GM19035 (cell line): Measurements from ENCODE around the gene ADAMTS12.

Experiments
- ATAC-seq: cut with Tn5 transposase; IDR thresholded peaks from one replicate; pipeline ENCODE4 v1.9.1; 2021; ENCODE audit not compliant: unreplicated experiment

ADAMTS12 gene

DNA sequence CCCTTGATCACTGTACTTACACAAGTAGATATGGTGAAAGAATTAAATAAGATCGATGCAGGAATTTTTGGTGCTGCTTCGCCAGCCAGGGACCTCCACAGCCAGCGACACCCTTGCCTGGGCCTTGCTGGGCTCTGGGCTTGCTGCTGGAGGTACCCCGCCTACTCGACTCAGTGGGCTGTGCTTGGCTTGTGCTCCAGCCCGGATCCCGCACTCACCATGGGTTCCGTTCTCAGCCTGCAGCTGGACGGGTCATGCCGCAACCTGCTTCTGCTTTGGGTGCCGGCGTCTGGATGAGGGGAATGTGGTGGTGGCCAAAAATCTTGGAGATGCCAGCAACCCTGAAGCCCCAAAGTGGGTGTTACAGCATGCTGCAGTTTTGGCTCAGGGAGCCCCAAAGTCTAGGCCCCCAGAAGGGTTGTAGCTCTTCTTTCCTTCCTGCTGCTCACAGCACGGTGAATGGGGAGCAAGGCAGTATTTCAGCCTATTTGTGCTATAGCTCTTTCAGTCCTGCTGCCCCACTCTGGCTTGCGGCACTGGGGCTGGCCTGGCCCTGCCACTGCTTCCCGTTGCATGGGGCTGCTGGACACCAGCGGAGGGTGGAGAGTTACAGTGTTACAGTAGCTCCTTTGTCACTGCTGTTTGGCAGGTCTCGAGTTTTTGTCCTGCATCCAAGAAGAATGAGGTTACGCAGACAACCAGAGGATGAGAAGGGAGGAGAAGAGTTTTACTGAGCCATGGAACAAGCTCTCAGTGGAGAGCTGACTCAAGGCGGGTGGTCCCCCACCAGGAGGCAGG lies 403.0 kb downstream of the ADAMTS12 start:
- ATAC-seq, result no peak

DNA sequence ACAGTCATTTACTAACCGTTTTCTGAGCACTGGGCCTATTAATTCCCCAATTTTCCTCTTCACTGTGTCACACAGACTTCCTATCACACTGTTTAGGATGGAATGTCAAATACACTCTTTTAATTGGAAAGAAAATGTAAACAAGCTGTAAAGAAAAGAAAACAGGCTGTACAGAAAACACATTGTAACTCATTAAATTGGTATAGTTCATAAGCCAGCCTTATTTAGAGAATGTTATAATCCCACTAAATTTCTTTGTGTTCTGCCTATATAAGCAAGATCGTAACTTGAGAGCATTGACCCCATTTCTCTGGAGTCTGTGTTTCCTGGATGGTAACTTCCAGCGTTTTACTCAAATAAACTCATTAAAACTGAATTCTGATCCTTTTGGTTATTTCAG lies 404.6 kb downstream of the ADAMTS12 start:
- no peak for ATAC-seq

DNA sequence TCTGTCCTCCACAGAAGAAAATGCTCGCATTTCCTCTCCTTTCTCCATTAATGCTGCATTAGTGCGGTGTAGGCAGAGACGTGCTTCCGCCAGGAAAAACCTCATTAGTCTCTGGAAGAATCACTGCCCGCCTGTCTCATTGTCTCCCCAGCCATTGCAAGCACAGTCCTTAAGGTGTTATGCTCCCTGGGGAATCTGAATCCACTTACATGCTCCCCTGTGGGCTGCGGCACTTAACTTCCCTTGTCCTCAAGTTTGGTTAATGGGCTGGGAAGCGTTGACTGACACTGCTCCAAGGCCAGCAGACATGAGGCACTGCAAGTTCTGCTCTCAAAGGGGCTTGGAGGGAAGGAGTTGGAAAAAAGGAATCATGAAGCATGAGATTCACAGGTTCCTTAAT lies 409.5 kb downstream of the ADAMTS12 start:
- ATAC-seq, result no peak

DNA sequence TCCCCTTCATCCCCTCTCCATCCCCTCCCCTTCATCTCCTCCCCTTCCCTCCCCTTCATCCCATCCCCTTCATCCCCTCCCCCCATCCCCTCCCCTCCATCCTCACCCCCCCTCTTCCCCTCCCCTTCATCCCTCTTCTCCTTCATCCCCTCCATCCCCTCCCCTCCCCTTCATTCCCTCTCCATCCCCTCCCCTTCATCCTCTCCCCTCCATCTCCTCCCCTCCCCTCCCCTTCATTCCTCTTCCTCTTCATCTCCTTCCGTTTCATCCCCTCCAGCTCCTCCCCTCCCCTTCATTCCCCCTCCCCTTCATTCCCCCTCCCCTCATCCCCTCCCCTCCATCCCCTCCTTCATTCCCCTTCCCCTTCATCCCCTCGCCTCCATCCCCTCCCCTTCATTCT lies 410.9 kb downstream of the ADAMTS12 start:
- no peak for ATAC-seq

DNA sequence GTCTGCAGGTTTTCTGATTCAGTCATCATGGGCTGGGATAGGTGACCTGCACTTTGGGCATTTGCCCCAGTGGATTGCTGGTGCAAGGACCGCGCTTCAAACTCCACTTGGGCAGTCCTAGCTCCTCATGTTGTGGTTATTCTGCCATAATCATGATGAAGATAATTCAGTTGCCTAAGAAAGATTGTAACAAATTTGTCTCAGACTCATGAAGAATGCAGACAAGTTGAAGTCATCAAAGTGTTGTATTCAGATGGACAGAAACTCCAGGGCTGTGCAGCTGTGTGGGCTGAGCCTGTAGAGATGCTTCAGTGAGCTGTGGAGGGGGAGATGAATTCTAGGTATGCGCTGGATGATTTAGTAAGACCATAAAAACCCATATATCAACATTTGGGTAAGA lies 412.5 kb downstream of the ADAMTS12 start:
- ATAC-seq, result no peak

DNA sequence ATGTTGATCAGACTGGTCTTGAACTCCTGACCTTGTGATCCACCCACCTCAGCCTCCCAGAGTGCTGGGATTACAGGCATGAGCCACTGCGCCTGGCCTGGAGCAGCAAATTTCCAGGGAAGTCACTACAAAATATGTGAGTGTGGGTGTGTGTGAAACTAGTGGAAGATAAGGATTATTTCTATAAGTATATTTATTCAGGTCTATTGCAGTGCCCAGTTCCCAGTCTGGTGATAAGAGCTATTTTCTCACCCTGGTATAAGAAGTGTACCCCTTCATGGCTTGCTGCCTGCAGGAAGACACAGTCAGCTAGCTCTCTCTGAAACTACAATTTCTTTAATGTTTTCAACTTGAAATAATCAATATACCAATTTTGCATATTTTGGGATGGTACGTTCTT lies 414.0 kb downstream of the ADAMTS12 start:
- ATAC-seq, result no peak

DNA sequence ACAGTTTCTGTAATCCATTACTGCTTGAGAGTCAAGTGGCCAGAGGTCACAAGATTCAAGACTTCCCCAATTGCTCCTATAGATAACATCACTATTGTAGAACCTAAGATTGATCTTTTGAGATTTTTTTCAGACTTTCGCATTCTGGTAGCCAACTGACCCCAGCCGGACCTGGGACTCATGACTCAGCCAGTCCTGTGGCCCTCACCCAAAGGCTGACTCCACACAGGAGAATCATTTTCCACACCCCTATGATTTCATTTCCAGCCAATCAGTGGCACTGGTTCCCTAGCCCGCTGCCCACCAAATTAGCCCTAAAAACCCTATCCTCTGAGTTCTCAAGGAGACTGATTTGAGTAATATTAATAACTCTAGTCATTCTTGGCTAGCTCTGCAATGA lies 414.8 kb downstream of the ADAMTS12 start:
- no peak for ATAC-seq

DNA sequence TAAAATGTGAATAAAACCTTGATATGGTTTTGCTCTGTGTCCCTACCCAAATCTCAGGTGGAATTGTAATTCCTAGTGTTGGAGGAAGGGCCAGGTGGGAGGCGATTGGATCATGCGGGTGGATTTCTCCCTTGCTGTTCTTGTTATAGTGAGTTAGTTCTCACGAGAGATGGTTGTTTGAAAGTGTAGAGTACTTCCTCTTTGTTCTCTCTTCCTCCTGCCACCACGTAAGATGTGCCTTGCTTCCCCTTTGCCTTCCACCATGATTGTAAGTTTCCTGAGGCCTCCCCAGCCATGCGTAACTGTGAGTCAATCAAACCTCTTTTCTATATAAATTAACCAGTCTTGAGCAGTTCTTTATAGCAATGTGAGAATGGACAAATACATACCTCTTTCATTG lies 416.1 kb downstream of the ADAMTS12 start:
- no peak for ATAC-seq

DNA sequence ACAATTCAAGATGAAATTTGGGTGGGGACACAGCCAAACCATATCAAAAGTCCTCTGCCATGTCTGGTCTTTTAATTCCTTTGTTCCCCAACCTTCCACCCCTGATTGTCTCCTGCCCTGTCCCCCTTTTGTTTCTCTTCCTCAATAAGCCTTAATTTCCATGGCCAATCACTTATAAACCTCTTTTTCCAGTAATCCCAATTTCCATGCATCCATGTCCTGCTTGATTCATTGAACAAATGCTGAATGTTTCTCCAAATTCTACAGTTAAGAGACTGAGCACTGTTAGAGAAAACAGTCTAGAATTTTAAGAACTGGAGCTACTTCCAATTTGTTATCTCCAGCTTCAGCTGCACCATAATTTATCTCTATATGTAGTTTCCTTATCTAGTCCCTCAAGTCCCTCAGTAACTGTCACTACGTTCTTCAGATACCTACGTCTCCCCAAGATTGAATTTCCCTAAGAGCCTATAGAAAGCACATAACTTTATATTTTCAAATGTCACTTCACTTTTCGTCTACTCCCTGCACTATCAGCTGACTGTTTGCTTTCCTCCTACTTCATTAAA lies 416.8 kb downstream of the ADAMTS12 start:
- ATAC-seq, result no peak

DNA sequence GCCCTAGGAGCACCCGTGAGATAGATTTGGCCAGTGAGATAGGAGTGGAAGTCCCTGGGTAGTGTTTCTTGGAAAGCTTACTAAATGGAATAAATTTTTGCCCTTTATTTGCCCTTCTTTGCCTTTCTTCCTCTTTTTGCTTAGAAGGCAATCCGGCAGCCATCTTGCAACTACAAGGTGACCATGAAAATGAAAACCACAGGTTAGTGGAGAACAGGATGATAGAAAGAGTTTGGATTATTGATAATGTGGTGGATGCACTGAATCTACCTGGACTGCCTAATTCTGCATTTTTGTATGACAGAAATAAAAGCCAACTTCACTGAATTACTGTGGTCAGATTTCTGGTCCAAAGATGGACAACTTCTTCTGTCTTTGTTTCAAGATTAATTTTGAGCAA lies 417.8 kb downstream of the ADAMTS12 start:
- no peak for ATAC-seq
